ENCODE results near the gene RASGEF1C.

Gene RASGEF1C

GRCh38 chr5:180234271-180234670 lies 25.3 kb upstream of the RASGEF1C start:
- no peaks in the 10 kb centered on the region for H3K27me3 ChIP-seq (ENCODE audit: low read length)
- no peak overlapping the region for H3K4me3 ChIP-seq (ENCODE audit: insufficient read depth, low read length, poor library complexity, severe bottlenecking)
- H3K27ac ChIP-seq (ENCODE audit: low read depth, low read length): no peak overlapping the region
- no peaks in the 10 kb centered on the region for H4K20me1 ChIP-seq (ENCODE audit: low read depth, low read length)
- H3K9me3 ChIP-seq (ENCODE audit: insufficient read depth, low read length): no peaks in the 10 kb centered on the region
- no peaks in the 10 kb centered on the region for H3F3A ChIP-seq (ENCODE audit: insufficient read depth)
- H3K9me2 ChIP-seq (replicated peaks; ENCODE audit: insufficient read depth, low read length): no peaks in the 10 kb centered on the region
- TF ChIP-seq CTCF (IDR thresholded peaks at IDR 0.05; ENCODE audit: insufficient read depth, low read length, poor library complexity, severe bottlenecking) (no peak), EZH2phosphoT487 (conservative IDR thresholded peaks at IDR 0.05; ENCODE audit: low read length) (no peak)
- no peak overlapping the region for H2AFZ ChIP-seq (ENCODE audit: low read depth, low read length, severe bottlenecking)
- H3K36me3 ChIP-seq (ENCODE audit: low read length): peaks cover 3% of the 10 kb centered on the region; the same call in 1 of the 2 replicates
- no peak overlapping the region for H3K4me2 ChIP-seq (ENCODE audit: low read depth, low read length, poor library complexity, severe bottlenecking)
- no peak overlapping the region for H3K9ac ChIP-seq (ENCODE audit: low read length)
- no peaks in the 10 kb centered on the region for H3K79me2 ChIP-seq (ENCODE audit: insufficient read depth, low read length)

- Histone ChIP-seq H3F3A (ENCODE audit: insufficient read depth) (no peaks in the 10 kb centered on the region), H3K27ac (ENCODE audit: low read depth, low read length) (no peak overlapping the region), H3K9ac (ENCODE audit: low read length) (no peak overlapping the region), H3K27me3 (ENCODE audit: low read length) (no peaks in the 10 kb centered on the region), H2AFZ (ENCODE audit: low read depth, low read length, severe bottlenecking) (no peak overlapping the region), H3K36me3 (ENCODE audit: low read length) (0 out of 2 replicates have a peak, but pooled peaks cover 2% of the 10 kb centered on the region), H3K79me2 (ENCODE audit: insufficient read depth, low read length) (no peaks in the 10 kb centered on the region), H3K4me3 (ENCODE audit: insufficient read depth, low read length, poor library complexity, severe bottlenecking) (no peak overlapping the region), H3K9me3 (ENCODE audit: insufficient read depth, low read length) (no peaks in the 10 kb centered on the region), H4K20me1 (ENCODE audit: low read depth, low read length) (no peaks in the 10 kb centered on the region), H3K4me2 (ENCODE audit: low read depth, low read length, poor library complexity, severe bottlenecking) (no peak overlapping the region), H3K9me2 (replicated peaks; ENCODE audit: insufficient read depth, low read length) (no peaks in the 10 kb centered on the region)
- TF ChIP-seq CTCF (IDR thresholded peaks at IDR 0.05; ENCODE audit: insufficient read depth, low read length, poor library complexity, severe bottlenecking) (no peak), EZH2phosphoT487 (conservative IDR thresholded peaks at IDR 0.05; ENCODE audit: low read length) (no peak)
These were observed 24.7 kb upstream of the RASGEF1C start for GRCh38 chr5:180233729-180234128.

- no peak overlapping the region for H2AFZ ChIP-seq (ENCODE audit: low read depth, low read length, severe bottlenecking)
- H3K4me2 ChIP-seq (ENCODE audit: low read depth, low read length, poor library complexity, severe bottlenecking): no peak overlapping the region
- no peaks in the 10 kb centered on the region for H3K36me3 ChIP-seq (ENCODE audit: low read length)
- no peaks in the 10 kb centered on the region for H3K27me3 ChIP-seq (ENCODE audit: low read length)
- H3F3A ChIP-seq (ENCODE audit: insufficient read depth): no peaks in the 10 kb centered on the region
- H4K20me1 ChIP-seq (ENCODE audit: low read depth, low read length): no peaks in the 10 kb centered on the region
- H3K4me3 ChIP-seq (ENCODE audit: insufficient read depth, low read length, poor library complexity, severe bottlenecking): no peak overlapping the region
- no peak overlapping the region for H3K27ac ChIP-seq (ENCODE audit: low read depth, low read length)
- H3K79me2 ChIP-seq (ENCODE audit: insufficient read depth, low read length): no peaks in the 10 kb centered on the region
- H3K9ac ChIP-seq (ENCODE audit: low read length): no peak overlapping the region
- H3K9me2 ChIP-seq (replicated peaks; ENCODE audit: insufficient read depth, low read length): no peaks in the 10 kb centered on the region
- TF ChIP-seq EZH2phosphoT487 (conservative IDR thresholded peaks at IDR 0.05; ENCODE audit: low read length) (no peak), CTCF (IDR thresholded peaks at IDR 0.05; ENCODE audit: insufficient read depth, low read length, poor library complexity, severe bottlenecking) (no peak)
- H3K9me3 ChIP-seq (ENCODE audit: insufficient read depth, low read length): no peaks in the 10 kb centered on the region
These were observed 21.0 kb upstream of the RASGEF1C start for GRCh38 chr5:180230017-180230416.
